CD14-positive monocyte (primary cell): ENCODE data around the gene TCF7. TPM values are rescaled to one million over a fixed set of nuclear protein-coding genes. Genes with fewer than 3 reads are reported as not detected.

Source experiments
- DNase-seq, 3 donors: peaks; one replicate each; pipeline ENCODE4 v3.0.0-alpha.2; 2011 to 2022
- H2AFZ ChIP-seq: 2 replicates; pipeline ENCODE4 v1.6.0; 2012; ENCODE audit warnings: mild to moderate bottlenecking, low read depth, low read length, inconsistent platforms; ENCODE audit not compliant: insufficient read depth, poor library complexity, severe bottlenecking
- H3K27ac ChIP-seq, 2 donors: 1 replicate in 1 of 2; 2 replicates in 1 of 2; pipeline ENCODE4 v1.5.1; 2012 to 2013; ENCODE audit warnings: low read length in 2 of 2, control low read depth in 1 of 2, inconsistent platforms in 1 of 2, low read depth in 1 of 2, mild to moderate bottlenecking in 1 of 2
- H3K27me3 ChIP-seq, 2 donors: one replicate each; pipeline versions ENCODE4 v1.6.0 to v1.6.1; 2011 to 2013; ENCODE audit warnings: low read length in 2 of 2; ENCODE audit not compliant: control insufficient read depth in 2 of 2, insufficient read depth in 2 of 2
- H3K36me3 ChIP-seq, 2 donors: replicated peaks in 1 of 2; 1 replicate in 1 of 2; 2 replicates in 1 of 2; pipeline versions ENCODE4 v1.5.1 to v1.6.1; 2012 to 2013; ENCODE audit warnings: low read length in 2 of 2, control low read depth in 1 of 2, inconsistent platforms in 1 of 2, mild to moderate bottlenecking in 1 of 2; ENCODE audit not compliant: insufficient read depth in 2 of 2, control insufficient read depth in 1 of 2
- H3K4me1 ChIP-seq, 2 donors: 1 replicate in 1 of 2; 2 replicates in 1 of 2; pipeline versions ENCODE4 v1.5.1 to v1.6.1; 2012 to 2013; ENCODE audit warnings: low read length in 2 of 2, control low read depth in 1 of 2, inconsistent platforms in 1 of 2, mild to moderate bottlenecking in 1 of 2, moderate library complexity in 1 of 2; ENCODE audit not compliant: insufficient read depth in 2 of 2, control insufficient read depth in 1 of 2
- H3K4me2 ChIP-seq: replicated peaks from 2 replicates; pipeline ENCODE3; 2012; ENCODE audit warnings: low read length, moderate library complexity, mild to moderate bottlenecking; ENCODE audit not compliant: poor library complexity, severe bottlenecking; ENCODE audit errors: extremely low read depth
- H3K4me3 ChIP-seq, 3 experiments: fragments of 200-600 bp in 1 of 3; sonication (generic) in 1 of 3; replicated peaks in 1 of 3; 1 replicate in 2 of 3; 2 replicates in 1 of 3; pipeline ENCODE4 v1.5.1; 2011 to 2013; ENCODE audit warnings: low read length in 3 of 3, mild to moderate bottlenecking in 3 of 3, control low read depth in 2 of 3, low read depth in 2 of 3, inconsistent platforms in 1 of 3, moderate library complexity in 1 of 3
- H3K79me2 ChIP-seq: 2 replicates; pipeline ENCODE4 v1.6.0; 2012; ENCODE audit warnings: mild to moderate bottlenecking, control low read depth, inconsistent platforms, low read length, moderate library complexity; ENCODE audit not compliant: insufficient read depth
- H3K9ac ChIP-seq: 2 replicates; pipeline ENCODE4 v1.6.0; 2017; ENCODE audit warnings: low read length, mild to moderate bottlenecking; ENCODE audit not compliant: insufficient read depth, poor library complexity, severe bottlenecking
- H3K9me3 ChIP-seq, 2 donors: replicated peaks in 1 of 2; 1 replicate in 1 of 2; 2 replicates in 1 of 2; pipeline versions ENCODE4 v1.5.1 to v1.6.1; 2012 to 2013; ENCODE audit warnings: low read length in 2 of 2, control low read depth in 1 of 2; ENCODE audit not compliant: control insufficient read depth in 1 of 2, insufficient read depth in 1 of 2
- H4K20me1 ChIP-seq: 2 replicates; pipeline ENCODE4 v1.6.0; 2012; ENCODE audit warnings: mild to moderate bottlenecking, low read length, control low read depth, moderate library complexity; ENCODE audit not compliant: insufficient read depth
- H3K27ac Mint-ChIP-seq, 7 donors: one replicate each; pipeline ENCODE4 v1.8.0; 2020; ENCODE audit warnings: mild to moderate bottlenecking in 7 of 7, mixed read lengths in 7 of 7, moderate library complexity in 6 of 7, inconsistent platforms in 2 of 7
- H3K27me3 Mint-ChIP-seq, 3 donors: one replicate each; pipeline ENCODE4 v1.8.0; 2021 to 2022; ENCODE audit warnings: low read depth in 3 of 3, mild to moderate bottlenecking in 3 of 3, mixed read lengths in 3 of 3, moderate library complexity in 3 of 3, inconsistent platforms in 1 of 3
- H3K36me3 Mint-ChIP-seq, 2 donors: one replicate each; pipeline ENCODE4 v1.8.0; 2020; ENCODE audit warnings: mixed read lengths in 2 of 2, inconsistent platforms in 1 of 2, mild to moderate bottlenecking in 1 of 2
- H3K4me1 Mint-ChIP-seq: one replicate; pipeline ENCODE4 v1.8.0; 2020; ENCODE audit warnings: mild to moderate bottlenecking, mixed read lengths
- H3K4me3 Mint-ChIP-seq, 2 donors: one replicate each; pipeline ENCODE4 v1.8.0; 2020; ENCODE audit warnings: mild to moderate bottlenecking in 2 of 2, mixed read lengths in 2 of 2, moderate library complexity in 1 of 2
- H3K9me3 Mint-ChIP-seq, 7 donors: one replicate each; pipeline ENCODE4 v1.8.0; 2020 to 2022; ENCODE audit warnings: mixed read lengths in 7 of 7, mild to moderate bottlenecking in 6 of 7, moderate library complexity in 6 of 7, inconsistent platforms in 2 of 7
- CTCF ChIP-seq: fragments of 200-600 bp; IDR thresholded peaks from one replicate; pipeline ENCODE4 v1.8.0; 2022; ENCODE audit warnings: antibody characterized with exemption, mild to moderate bottlenecking
- WGBS: methylation state at CpG from one replicate; pipeline ENCODE4 v1.1.5; 2013; ENCODE audit warnings: missing lambda C conversion rate; ENCODE audit not compliant: insufficient coverage; 5-methylcytosine and 5-hydroxymethylcytosine counted together
- intact Hi-C, 2 donors: fragments of 100-400 bp; cut with micrococcal nuclease; formaldehyde crosslinking; loops; one replicate each; pipeline versions ENCODE4 v1.15.0 to v1.15.1; 2023
- polyA minus RNA-seq: library from RNA; depleted of rRNA, polyadenylated mRNA; stranded (reverse); fragments of >200 nt; gene quantifications from 2 replicates; pipeline ENCODE4 v1.2.3, GENCODE V29; 2012
- polyA plus RNA-seq, 3 donors: library from polyadenylated mRNA; depleted of rRNA in 1 of 3; unstranded in 2 of 3; stranded (reverse) in 1 of 3; fragments of 300-500 nt in 2 of 3; fragments of >200 nt in 1 of 3; fragmentation: Illumina TruSeq in 2 of 3; gene quantifications; 1 replicate in 2 of 3; 2 replicates in 1 of 3; pipeline ENCODE4 v1.2.3, GENCODE V29; 2012 to 2021
- total RNA-seq, 12 experiments: library from RNA in 1 of 12; stranded (reverse) in 1 of 12; fragments of 120-200 nt in 1 of 12; gene quantifications; one replicate each; pipeline ENCODE4 v1.2.4 and lab custom pipeline; 2013 to 2026; ENCODE audit warnings: mixed read lengths in 6 of 12, inconsistent platforms in 1 of 12

The TCF7 gene
- total RNA-seq (2013): 0.25 TPM
- polyA plus RNA-seq (under 1 TPM; 0.15 to 0.84 (median 0.83) TPM), polyA minus RNA-seq (0.08 and 0.42 TPM in 2 replicates), total RNA-seq (lab: John Stamatoyannopoulos, UW) (0.18 to 2.6 (median 0.64) reads per million in 11 experiments)

- no peaks in the 10 kb centered on the region for H3K79me2 ChIP-seq
- peaks cover 5 to 7% of the 10 kb centered on the region in 2 donors for H3K36me3 Mint-ChIP-seq
- WGBS: under 1% methylated on average over 89 of the region's 90 CpGs
- peaks cover 56 to 71% (median 61%) of the 10 kb centered on the region in 3 donors for H3K27me3 Mint-ChIP-seq
- H2AFZ ChIP-seq: peak within 1 kb of the TSS; percentile 98
- peaks cover 0 to 8% of the 10 kb centered on the region in 2 donors for H3K9me3 ChIP-seq
- H3K4me3 Mint-ChIP-seq: peak within 1 kb of the TSS; percentile 93 to 96
- peaks cover 0 to 16% (median 5%) of the 10 kb centered on the region in 7 donors for H3K9me3 Mint-ChIP-seq
- peak within 1 kb of the TSS in 3 of 7 donors; percentile 58 to 79 (median 75) for H3K27ac Mint-ChIP-seq
- peak within 1 kb of the TSS; percentile 53 for H3K9ac ChIP-seq
- H3K4me1 Mint-ChIP-seq: peaks cover 14% of the 10 kb centered on the region
- H3K27me3 ChIP-seq: peaks cover 41 to 59% of the 10 kb centered on the region in 2 donors
- H3K36me3 ChIP-seq: no peaks in the 10 kb centered on the region
- peaks cover 12 to 19% of the 10 kb centered on the region in 2 donors for H3K4me1 ChIP-seq
- peak within 1 kb of the TSS; percentile 60 to 89 (median 66) for H3K4me3 ChIP-seq
- H3K4me2 ChIP-seq: peak within 1 kb of the TSS; percentile 84
- no peak for TF ChIP-seq CTCF
- H4K20me1 ChIP-seq: no peaks in the 10 kb centered on the region
- peak within 1 kb of the TSS in 1 of 2 donors; percentile 26 for H3K27ac ChIP-seq
- intact Hi-C loops: no loop called here
- DNase-seq: peak; percentile 57 to 75 (median 57)
Measured at GRCh38 chr5:134113902-134114875, at the start of gene TCF7. TSS of gene TCF7 (plus strand) at chr5:134114681. CDS start at chr5:134114907, 226 bp downstream.

- Mint-ChIP-seq H3K36me3 (no peaks in the 10 kb centered on the region), H3K4me3 (no peak overlapping the region), H3K27me3 (peaks cover 27 to 60% (median 28%) of the 10 kb centered on the region in 3 donors), H3K27ac (no peak overlapping the region), H3K4me1 (peaks cover 6% of the 10 kb centered on the region), H3K9me3 (peaks cover 0 to 4% (median 0%) of the 10 kb centered on the region in 7 donors)
- intact Hi-C loops: no loop called here
- Histone ChIP-seq H4K20me1 (no peaks in the 10 kb centered on the region), H3K4me3 (no peak overlapping the region), H3K9me3 (no peaks in the 10 kb centered on the region), H3K79me2 (no peaks in the 10 kb centered on the region), H3K9ac (no peak overlapping the region), H2AFZ (no peak overlapping the region), H3K36me3 (no peaks in the 10 kb centered on the region), H3K4me2 (no peak overlapping the region), H3K27ac (no peak overlapping the region), H3K4me1 (peaks cover 6 to 7% of the 10 kb centered on the region in 2 donors), H3K27me3 (peaks cover 11 to 39% of the 10 kb centered on the region in 2 donors)
- no peak for DNase-seq
- 100% methylated on average over 2 of the region's 6 CpGs for WGBS
- no peak for TF ChIP-seq CTCF
Measured at GRCh38 chr5:134069553-134069952, 44.9 kb upstream of the TCF7 start.
